Measurements from ENCODE around the gene CX3CL1. TPM values are rescaled to one million over a fixed set of nuclear protein-coding genes. Genes with fewer than 3 reads are reported as not detected.

Gene CX3CL1
- total RNA-seq, 1 donor from 2014 or later: 9.6 TPM

DNA sequence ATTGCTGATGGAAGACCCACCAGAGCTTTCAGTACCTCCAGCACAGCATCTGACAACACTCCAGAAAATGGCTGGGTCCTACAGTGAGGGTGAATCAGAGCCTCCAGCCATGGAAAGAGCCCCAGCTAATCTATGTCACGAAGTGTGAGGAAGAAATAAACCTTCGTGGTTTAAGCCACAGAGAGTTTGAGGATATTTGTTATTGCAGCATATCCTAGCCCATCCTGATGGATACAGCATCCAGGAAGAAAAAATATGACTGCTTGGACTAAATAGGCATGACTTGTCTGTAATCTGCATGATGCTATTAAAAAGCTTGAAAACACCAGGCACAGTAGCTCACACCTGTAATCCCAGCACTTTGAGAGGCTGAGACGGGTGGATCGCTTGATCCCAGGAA lies 19.0 kb downstream of the CX3CL1 start:
- no peak overlapping the region for H3K4me3 Mint-ChIP-seq (ENCODE audit: unreplicated experiment)
- H3K4me1 Mint-ChIP-seq (ENCODE audit: low read depth, unreplicated experiment): peaks cover 3% of the 10 kb centered on the region
- TF ChIP-seq EZH2 (IDR thresholded peaks at IDR 0.05; ENCODE audit: insufficient read depth, low read length): no peak
- TF ChIP-seq, protein P1, sequence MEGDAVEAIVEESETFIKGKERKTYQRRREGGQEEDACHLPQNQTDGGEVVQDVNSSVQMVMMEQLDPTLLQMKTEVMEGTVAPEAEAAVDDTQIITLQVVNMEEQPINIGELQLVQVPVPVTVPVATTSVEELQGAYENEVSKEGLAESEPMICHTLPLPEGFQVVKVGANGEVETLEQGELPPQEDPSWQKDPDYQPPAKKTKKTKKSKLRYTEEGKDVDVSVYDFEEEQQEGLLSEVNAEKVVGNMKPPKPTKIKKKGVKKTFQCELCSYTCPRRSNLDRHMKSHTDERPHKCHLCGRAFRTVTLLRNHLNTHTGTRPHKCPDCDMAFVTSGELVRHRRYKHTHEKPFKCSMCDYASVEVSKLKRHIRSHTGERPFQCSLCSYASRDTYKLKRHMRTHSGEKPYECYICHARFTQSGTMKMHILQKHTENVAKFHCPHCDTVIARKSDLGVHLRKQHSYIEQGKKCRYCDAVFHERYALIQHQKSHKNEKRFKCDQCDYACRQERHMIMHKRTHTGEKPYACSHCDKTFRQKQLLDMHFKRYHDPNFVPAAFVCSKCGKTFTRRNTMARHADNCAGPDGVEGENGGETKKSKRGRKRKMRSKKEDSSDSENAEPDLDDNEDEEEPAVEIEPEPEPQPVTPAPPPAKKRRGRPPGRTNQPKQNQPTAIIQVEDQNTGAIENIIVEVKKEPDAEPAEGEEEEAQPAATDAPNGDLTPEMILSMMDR (IDR thresholded peaks at IDR 0.05; ENCODE audit: insufficient read depth, low read depth, low read length): no peak

DNA sequence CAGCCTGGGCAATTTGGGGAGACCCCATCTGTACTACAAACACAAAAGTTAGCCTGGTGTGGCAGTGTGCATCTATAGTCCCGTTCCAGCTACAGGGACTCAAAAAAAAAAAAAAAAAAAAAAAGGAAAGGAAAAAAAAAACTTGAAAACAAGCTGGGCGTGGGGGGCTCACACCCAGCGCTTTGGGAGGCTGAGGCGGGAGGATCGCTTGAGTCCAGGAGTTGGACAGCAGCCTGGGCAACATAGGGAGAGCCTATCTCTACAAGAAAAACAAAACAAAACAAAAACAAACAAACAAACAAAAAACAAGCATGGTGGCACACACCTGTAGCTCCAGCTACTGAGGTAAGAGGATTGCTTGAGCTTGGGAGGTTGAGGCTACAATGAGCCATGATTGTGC lies 19.4 kb downstream of the CX3CL1 start:
- H3K27ac Mint-ChIP-seq (ENCODE audit: unreplicated experiment): no peak overlapping the region
- Histone ChIP-seq H3K27ac (ENCODE audit: low read depth, low read length) (no peak overlapping the region), H3K79me2 (ENCODE audit: insufficient read depth, low read length) (no peaks in the 10 kb centered on the region), H4K20me1 (ENCODE audit: insufficient read depth, low read length) (no peaks in the 10 kb centered on the region), H2AFZ (ENCODE audit: low read depth, low read length) (no peak overlapping the region), H3K4me1 (ENCODE audit: insufficient read depth, low read length) (no peaks in the 10 kb centered on the region), H3K9me3 (ENCODE audit: insufficient read depth, low read depth, low read length) (peaks cover 3% of the 10 kb centered on the region), H3K27me3 (ENCODE audit: insufficient read depth, low read length) (peaks cover 9% of the 10 kb centered on the region), H3K9ac (ENCODE audit: low read length) (no peak overlapping the region), H3K36me3 (ENCODE audit: insufficient read depth, low read length) (no peaks in the 10 kb centered on the region), H3K4me3 (ENCODE audit: insufficient read depth, low read depth, low read length) (no peak overlapping the region), H3K4me2 (ENCODE audit: low read length) (no peak overlapping the region)
- TF ChIP-seq, protein P1 (IDR thresholded peaks at IDR 0.05; ENCODE audit: insufficient read depth, low read depth, low read length): no peak
- no peak for TF ChIP-seq EZH2 (IDR thresholded peaks at IDR 0.05; ENCODE audit: insufficient read depth, low read length)
- FAIRE-seq (no peak), DNase-seq (ENCODE audit: low read depth) (no peak)
- H3K4me3 Mint-ChIP-seq (ENCODE audit: unreplicated experiment): no peak overlapping the region
- peaks cover 6% of the 10 kb centered on the region for H3K9me3 Mint-ChIP-seq (ENCODE audit: unreplicated experiment)
- H3K36me3 Mint-ChIP-seq (ENCODE audit: low read depth, unreplicated experiment): peaks cover 2% of the 10 kb centered on the region
- peaks cover 13% of the 10 kb centered on the region for H3K27me3 Mint-ChIP-seq (ENCODE audit: low read depth, unreplicated experiment)
- no peaks in the 10 kb centered on the region for H3K4me1 Mint-ChIP-seq (ENCODE audit: low read depth, unreplicated experiment)

More for the DNA sequence above, 19.0 kb downstream of the CX3CL1 start:
- H2AFZ ChIP-seq (ENCODE audit: low read depth, low read length): no peak overlapping the region
- FAIRE-seq (no peak), DNase-seq (ENCODE audit: low read depth) (no peak)
- no peaks in the 10 kb centered on the region for H3K79me2 ChIP-seq (ENCODE audit: insufficient read depth, low read length)
- peaks cover 2% of the 10 kb centered on the region for H3K36me3 Mint-ChIP-seq (ENCODE audit: low read depth, unreplicated experiment)
- no peak overlapping the region for H3K4me3 ChIP-seq (ENCODE audit: insufficient read depth, low read depth, low read length)
- peaks cover 3% of the 10 kb centered on the region for H3K9me3 ChIP-seq (ENCODE audit: insufficient read depth, low read depth, low read length)
- peaks cover 9% of the 10 kb centered on the region for H3K27me3 ChIP-seq (ENCODE audit: insufficient read depth, low read length)
- H3K9me3 Mint-ChIP-seq (ENCODE audit: unreplicated experiment): peaks cover 6% of the 10 kb centered on the region
- peaks cover 12% of the 10 kb centered on the region for H3K27me3 Mint-ChIP-seq (ENCODE audit: low read depth, unreplicated experiment)
- H3K4me2 ChIP-seq (ENCODE audit: low read length): no peak overlapping the region
- no peak overlapping the region for H3K27ac Mint-ChIP-seq (ENCODE audit: unreplicated experiment)
- H3K36me3 ChIP-seq (ENCODE audit: insufficient read depth, low read length): no peaks in the 10 kb centered on the region
- no peak overlapping the region for H3K9ac ChIP-seq (ENCODE audit: low read length)
- no peaks in the 10 kb centered on the region for H3K4me1 ChIP-seq (ENCODE audit: insufficient read depth, low read length)
- no peaks in the 10 kb centered on the region for H4K20me1 ChIP-seq (ENCODE audit: insufficient read depth, low read length)
- no peak overlapping the region for H3K27ac ChIP-seq (ENCODE audit: low read depth, low read length)

- Histone ChIP-seq H3K4me2 (ENCODE audit: low read length) (no peak overlapping the region), H3K4me1 (ENCODE audit: insufficient read depth, low read length) (no peaks in the 10 kb centered on the region), H3K9me3 (ENCODE audit: insufficient read depth, low read depth, low read length) (peaks cover 3% of the 10 kb centered on the region), H3K4me3 (ENCODE audit: insufficient read depth, low read depth, low read length) (no peak overlapping the region), H2AFZ (ENCODE audit: low read depth, low read length) (no peak overlapping the region), H3K27me3 (ENCODE audit: insufficient read depth, low read length) (peaks cover 13% of the 10 kb centered on the region), H4K20me1 (ENCODE audit: insufficient read depth, low read length) (no peaks in the 10 kb centered on the region), H3K79me2 (ENCODE audit: insufficient read depth, low read length) (no peaks in the 10 kb centered on the region), H3K36me3 (ENCODE audit: insufficient read depth, low read length) (no peaks in the 10 kb centered on the region), H3K27ac (ENCODE audit: low read depth, low read length) (no peak overlapping the region), H3K9ac (ENCODE audit: low read length) (no peak overlapping the region)
- Mint-ChIP-seq H3K4me3 (ENCODE audit: unreplicated experiment) (no peak overlapping the region), H3K27ac (ENCODE audit: unreplicated experiment) (no peak overlapping the region), H3K27me3 (ENCODE audit: low read depth, unreplicated experiment) (peaks cover 21% of the 10 kb centered on the region), H3K9me3 (ENCODE audit: unreplicated experiment) (peaks cover 6% of the 10 kb centered on the region), H3K4me1 (ENCODE audit: low read depth, unreplicated experiment) (no peaks in the 10 kb centered on the region), H3K36me3 (ENCODE audit: low read depth, unreplicated experiment) (peaks cover 2% of the 10 kb centered on the region)
- no peak for FAIRE-seq
- no peak for TF ChIP-seq EZH2 (IDR thresholded peaks at IDR 0.05; ENCODE audit: insufficient read depth, low read length)
- TF ChIP-seq, protein P1 (IDR thresholded peaks at IDR 0.05; ENCODE audit: insufficient read depth, low read depth, low read length): no peak
- DNase-seq (ENCODE audit: low read depth): no peak
Observed at GRCh38 chr16:57392694-57393093, 20.4 kb downstream of the CX3CL1 start.
